GM18867 (cell line): Measurements from ENCODE around the gene ADAMTS12.

Source experiments
- ATAC-seq: cut with Tn5 transposase; IDR thresholded peaks from one replicate; pipeline ENCODE4 v1.9.1; 2021; ENCODE audit warnings: mild to moderate bottlenecking, moderate library complexity; ENCODE audit not compliant: unreplicated experiment

The ADAMTS12 gene

DNA sequence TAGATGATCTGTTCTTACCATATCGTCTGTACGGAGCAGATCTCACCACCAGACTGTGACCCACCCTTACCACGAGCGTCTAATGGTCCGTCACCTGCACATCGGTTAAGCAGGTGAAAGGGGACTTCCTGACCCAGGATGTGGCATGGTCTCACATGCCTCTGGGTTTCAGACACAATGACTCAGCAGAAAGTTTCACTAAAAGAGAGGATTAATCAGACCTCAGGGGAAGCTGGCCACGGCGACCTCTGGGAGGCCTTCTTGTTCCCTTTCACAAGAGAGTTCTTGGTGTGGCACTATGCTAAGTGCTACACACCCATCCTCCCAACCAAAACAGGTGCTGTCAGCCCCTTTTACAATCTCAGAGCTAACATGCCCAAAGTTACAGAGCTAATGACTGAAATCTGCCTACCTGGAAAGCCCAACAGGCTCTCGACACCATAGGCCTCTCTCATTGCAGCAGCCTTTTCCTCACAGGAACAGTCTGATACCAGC, 41.6 kb downstream of the ADAMTS12 start:
- peak; percentile 94 for ATAC-seq

DNA sequence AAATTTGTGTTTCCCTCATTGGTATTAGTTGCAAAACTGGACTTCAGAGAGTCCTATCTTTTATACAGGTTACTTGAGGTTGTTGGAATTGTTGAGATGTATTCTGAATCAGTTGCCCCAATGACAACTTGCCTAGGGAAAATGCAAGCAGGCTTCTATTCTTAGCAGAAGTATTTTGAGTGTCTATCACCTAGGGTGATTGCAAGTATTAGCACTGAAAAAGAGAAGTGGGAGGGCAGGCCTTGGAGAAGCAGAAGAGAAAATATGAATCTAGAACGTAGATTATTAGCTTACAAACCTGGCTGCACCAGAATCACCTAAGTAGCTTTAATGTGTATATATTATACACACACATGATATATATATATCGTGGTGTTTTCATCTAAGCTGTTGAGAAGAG, 43.2 kb downstream of the ADAMTS12 start:
- peak; percentile 42 for ATAC-seq

DNA sequence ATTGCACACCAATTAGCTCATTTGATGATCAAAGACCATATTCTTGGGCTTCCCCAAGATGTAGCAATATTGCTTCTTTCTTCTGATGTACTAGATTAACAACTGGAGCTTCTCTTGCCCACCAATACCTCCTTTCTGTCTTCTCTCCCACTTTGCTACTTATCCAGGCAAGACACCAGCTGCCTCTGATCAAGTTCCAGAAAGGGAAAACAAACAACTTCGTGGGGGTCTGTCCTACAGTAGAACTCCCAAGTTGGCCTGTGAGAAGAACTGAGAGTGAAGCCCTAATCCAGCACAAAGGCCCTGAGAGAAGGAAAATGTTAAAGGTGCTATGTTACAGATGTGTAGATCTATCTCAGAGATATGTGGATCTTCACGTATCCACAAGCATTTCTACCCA, 44.9 kb downstream of the ADAMTS12 start:
- no peak for ATAC-seq

DNA sequence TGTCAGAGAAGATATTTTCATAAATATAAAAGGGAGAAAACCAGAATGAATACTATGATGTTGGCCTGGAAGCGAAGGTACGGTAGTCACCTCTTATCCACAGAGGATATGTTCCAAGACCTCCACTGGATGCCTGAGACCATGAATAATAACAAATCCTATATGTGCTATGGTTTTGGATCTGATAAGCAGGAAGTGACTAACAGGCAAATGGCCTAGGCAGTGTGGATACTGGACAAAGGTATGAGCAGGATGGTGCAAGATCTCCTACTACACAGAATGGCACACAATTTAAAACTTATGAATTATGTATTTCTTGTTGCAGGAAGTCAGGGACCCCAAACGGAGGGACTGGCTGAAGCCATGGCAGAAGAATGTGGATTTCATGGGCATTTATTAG, 48.2 kb downstream of the ADAMTS12 start:
- no peak for ATAC-seq

DNA sequence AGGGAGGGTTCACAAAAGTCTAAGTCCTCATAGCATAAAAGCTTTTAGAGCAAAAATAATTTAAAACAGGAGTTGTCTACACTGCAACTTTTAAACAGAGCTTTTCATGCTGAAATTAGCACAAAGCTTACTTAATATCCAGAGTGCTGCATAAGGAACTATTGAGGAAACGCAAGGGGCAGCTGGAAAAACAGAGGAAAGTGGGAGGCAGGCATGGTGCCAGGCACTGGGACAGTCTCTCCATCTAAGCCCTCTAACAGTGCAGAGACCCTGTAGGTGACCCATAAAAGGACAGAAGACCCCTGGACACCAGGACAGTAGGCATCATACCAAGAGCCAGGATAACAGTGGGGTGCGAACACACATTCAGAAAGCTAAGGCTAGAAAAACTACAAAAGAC, 49.3 kb downstream of the ADAMTS12 start:
- no peak for ATAC-seq

DNA sequence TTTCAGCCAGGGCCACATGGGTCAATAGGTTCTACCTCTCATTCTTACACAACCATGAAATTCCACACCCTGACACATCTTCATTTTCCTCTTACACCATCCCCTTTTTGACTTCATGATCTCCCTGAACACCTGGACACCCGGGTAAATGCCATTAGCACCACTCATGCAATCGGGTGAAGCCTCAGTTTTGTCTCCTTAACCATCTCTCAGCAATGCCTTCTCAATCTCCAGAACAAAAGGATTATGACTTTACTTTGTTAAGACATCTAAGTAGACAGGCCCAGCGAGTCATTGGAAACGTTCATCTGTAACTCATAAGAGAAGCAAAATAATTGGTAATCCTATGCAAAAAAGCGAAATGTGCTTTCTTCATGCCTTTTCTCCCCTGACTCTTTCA, 49.9 kb downstream of the ADAMTS12 start:
- ATAC-seq, result no peak

DNA sequence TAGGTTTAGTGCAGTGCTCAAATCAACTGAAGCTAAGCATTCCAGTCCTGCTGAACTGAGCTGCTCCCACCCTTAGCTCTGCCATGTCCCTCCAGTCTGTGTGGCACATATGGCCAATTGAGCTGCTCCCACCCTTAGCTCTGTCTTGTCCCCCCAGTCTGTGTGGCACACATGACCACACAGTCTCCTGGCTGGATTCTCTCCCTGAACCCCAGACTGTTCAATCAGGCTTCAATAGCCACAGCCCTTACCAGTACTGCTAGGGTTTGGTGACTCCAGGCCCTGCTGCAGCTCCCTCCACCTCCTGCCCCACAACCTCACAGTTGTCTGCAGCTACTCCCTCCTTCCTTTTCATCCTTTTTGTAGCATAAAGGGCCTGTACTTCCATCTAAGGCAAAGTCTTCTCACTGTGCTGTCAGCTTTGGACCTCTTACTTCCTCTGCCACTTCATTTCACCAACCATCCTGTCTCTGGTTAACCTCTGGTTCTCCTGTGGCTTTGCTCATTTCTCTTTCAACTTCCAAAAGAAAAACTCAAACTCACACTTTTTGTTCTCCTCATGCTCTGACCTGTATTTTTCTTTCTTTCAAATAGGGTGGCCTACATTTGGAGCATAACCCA, 50.8 kb downstream of the ADAMTS12 start:
- peak; percentile 77 for ATAC-seq

DNA sequence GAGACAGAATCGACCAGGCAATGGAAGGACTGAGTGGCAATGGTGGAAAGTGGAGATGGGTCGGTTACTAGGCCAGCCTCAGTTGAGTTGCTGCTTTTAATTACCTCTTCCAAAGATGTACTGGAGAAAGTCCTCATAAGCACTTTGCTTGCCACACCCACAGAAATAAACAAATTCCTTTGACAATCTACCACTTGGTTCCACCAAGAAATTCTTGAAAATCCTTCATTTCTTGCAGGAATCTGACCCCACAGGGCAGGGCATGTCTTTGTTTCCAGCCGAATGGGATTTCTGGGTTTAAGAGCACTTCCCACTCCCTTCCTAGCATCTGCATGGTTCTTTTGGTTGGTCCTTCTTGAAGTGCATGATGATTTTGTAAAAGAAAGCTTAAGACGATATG, 54.5 kb downstream of the ADAMTS12 start:
- no peak for ATAC-seq

DNA sequence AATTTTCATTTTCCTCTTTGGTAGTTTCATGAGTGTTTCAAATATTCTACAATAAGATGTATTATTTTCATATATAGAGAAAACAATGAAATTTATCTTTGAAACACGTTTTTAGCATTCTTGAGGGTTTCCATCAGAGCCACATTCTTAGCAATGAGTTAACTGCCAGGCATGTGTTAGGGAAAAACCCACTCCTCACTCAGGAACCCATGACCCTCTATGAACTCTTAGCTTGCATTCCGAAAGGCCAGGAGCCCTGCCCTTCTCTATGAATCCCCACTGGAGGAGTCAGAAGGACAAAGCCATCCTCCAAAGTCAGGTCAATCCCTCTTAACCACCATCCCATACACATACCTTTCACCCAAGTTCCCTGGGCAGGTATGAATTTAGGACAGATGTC, 57.5 kb downstream of the ADAMTS12 start:
- no peak for ATAC-seq

DNA sequence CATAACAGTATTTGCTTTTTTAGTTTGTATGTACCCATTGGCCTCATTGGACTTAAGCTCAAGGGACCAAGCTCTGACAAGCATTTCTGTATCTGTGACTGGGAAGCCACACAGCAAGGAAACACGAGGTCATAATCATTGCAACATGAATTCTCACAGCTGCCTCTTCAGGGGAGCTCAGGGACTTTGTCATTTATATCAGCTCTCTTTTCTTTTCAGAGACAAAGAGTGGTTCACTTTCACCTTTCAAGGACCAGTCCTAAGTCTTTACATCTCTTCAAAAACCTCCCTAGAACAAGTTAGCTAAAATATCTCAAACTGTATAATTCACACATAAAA, 58.6 kb downstream of the ADAMTS12 start:
- no peak for ATAC-seq

DNA sequence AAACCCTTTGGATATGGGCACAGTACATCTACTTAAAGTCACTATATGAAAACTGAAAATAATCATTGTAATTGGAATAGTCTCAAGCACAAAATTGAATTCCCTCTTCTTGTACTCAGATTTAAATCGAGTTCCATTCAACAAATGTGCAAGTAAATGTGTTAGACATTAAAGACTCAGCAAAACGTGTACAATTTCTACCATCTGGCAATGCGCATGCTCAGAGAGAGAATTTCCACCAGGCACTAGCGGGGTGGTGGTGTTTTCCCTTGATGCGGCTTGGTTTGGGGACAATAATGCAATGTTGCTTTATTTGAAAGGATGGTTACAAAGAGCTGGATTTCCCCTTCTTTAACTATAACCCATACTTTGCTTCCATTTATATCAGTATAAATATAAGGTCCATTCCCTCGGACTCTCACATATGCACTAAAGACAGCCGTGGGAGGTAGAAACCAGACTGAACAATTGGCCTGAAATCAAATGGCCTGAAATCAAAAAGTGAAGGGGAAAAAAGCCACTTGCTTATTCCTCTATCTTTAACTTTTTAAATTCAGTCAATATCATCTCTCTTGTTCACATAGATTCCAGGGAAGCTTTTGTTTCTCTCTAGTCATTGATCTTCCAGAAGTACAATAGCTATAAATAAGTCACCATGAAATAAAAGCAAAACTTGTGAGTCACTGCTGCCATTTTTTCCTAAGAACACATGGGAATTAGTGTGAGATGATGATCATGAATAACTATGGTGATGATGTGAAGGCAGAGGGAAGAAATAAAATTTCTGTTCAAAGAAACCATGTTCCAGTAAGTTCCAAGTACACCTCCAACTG, 59.2 kb downstream of the ADAMTS12 start:
- ATAC-seq, result no peak

DNA sequence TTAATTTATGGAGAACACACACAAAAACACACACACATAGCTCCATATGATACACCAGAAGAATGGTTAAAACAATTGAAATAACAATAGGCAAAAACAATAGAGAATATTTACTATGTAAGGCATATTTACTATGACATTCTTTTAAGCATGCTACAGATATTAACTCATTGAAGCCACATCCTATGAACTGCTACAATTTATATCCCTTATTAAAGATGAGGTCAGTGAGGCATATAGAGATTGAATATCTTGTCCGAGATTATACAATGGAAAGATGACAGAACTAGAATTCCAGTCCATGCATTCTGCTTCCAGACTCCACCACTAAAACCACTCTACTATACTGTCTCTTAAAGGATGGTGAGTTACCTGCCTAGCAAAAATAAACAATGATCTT, 60.7 kb downstream of the ADAMTS12 start:
- no peak for ATAC-seq

DNA sequence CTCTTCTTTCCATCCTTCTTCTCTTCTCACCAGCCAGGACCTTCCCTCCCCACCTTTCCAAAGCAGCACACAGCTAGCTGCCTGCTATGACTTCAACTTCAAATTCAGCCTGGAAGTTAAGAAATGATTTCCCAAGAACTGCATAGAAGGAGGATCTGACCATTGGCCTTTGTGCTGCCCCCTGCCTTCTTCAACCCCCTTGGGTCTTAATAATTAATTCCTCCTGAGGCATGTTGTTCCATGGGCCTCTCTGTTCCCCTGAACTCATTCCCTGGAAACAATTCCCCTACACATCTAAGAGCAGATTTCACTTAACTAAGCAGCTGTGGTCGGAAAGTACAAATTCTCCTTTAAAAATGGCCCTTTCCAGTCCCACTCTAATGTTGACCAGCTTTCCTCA, 62.4 kb downstream of the ADAMTS12 start:
- no peak for ATAC-seq

DNA sequence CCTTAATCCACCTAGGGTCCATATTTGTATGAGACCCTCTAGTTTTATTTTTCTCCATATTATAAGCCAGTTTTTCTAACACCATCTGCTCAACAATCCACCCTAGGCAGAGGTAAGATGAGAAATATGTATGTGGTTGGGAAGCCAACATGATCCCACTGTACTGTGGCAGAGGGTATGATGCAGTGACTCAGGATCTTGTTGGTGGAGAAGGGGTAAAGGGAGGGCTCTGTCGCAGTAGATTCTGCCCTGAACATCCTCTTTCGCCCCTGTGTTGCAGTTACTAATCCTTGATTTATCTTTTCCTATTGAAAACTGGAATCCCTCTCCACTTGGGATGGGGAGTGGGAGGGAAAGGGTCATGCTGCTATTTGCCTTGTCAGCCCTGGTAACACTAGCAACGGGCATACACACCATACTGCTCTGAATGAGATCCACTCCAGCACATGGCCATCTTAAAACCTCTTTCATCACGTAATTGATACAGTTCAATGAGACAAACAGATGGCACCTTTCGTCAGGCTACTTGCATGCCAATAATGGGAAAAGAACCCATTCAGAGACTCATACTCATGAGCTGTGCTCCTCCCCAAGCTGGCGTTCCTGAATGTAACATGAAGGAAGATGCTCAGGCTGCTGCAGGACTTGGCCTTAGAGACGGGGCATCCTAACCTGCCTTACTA, 63.0 kb downstream of the ADAMTS12 start:
- no peak for ATAC-seq

DNA sequence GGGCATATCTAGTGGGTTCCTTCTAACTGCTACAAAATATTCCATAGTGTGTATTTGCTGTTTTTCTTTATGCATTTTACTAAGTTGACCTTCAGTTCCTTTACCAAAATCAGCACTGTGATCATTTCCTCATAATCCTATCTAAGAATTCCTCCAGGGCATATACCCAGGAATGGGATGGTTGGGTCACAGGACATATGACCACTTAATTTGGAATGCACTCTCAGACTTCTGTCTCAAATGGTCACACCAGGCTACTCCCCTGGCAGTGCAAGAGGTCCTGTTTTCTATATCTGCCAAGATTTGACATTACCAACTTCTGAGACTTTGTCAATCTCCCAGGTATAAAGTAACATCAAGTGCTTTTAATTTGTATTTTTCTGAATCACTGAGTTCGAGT, 63.9 kb downstream of the ADAMTS12 start:
- no peak for ATAC-seq

DNA sequence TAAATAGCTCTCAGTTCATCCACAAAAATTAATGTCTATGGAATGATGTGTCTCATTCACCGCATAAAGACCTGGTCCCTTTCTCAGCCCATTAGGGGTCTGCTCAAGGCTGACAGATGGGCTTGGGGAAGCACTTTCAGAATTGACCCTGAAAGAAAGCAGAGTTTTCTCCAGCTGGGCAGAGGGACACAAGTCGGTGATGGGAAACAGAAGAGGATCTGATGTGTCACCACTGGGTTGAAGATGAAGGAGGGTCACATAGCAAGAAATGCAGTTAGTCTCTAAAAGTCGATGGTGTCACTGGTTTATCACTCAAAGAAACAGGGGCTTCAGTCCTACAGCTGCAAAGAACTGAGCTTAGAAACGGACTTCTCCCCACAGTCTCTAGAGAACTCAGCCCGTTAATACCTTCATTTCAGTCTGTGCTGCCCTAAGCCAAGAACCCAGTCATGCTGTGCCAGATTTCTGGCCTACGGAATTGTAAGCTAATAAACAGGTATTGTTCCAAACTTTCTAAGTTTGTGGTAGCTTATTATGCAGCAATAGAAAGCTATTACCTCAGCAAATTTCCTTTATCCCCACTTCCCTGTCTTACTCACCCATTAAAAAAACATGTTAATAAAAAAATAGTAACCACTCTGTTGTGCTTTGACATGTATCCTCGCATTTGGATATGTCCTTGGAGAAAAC, 64.6 kb downstream of the ADAMTS12 start:
- no peak for ATAC-seq

DNA sequence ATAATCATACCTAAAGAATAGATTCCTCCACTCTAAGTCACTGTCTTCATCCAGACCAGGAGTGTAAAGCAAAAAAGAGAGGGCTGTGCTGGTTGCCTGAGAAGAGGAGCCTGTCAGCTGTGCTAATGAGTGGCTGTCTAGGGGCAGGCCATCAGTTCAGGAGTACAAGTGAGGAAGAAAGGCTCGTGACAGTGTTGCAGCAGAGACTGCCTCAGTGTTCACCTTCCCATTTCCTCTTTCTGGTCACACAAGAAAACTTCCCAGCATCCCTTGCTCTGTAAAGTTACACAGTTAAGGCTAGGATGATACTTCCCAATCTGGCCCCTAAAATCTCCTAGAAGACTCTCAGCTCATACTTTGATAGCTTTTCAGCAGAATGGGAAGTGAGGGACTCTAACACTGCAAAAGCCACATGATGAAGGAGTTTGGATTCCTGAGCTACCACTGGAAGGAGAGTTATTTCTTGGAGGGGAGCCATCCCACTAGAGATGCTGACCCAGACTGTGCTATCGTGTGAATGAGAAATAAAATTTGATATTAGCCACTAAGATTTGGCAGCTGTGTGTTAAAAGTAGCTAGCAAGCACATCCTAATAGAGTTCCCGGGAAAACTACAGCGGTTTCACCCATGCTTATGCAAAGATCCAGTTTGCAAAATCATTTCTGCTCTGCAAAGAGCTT, 67.1 kb downstream of the ADAMTS12 start:
- peak; percentile 64 for ATAC-seq

DNA sequence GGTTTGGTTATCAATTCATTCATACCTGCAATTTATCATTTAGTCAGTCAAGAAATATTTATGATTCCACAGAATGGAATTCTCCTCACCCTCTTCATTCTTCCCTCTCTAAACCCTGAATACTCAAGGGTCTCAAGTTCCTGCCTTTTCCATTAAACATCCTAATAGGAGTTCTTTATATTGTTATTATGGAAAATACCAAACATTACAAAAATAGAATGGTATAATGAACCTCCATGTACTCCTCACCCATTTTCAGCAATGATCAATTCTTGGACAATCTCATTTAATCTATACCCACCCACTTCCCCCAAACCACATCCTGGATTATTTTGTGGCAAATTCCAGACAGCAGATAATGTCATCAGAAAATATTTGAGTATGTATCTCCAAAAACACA, 74.5 kb downstream of the ADAMTS12 start:
- no peak for ATAC-seq

DNA sequence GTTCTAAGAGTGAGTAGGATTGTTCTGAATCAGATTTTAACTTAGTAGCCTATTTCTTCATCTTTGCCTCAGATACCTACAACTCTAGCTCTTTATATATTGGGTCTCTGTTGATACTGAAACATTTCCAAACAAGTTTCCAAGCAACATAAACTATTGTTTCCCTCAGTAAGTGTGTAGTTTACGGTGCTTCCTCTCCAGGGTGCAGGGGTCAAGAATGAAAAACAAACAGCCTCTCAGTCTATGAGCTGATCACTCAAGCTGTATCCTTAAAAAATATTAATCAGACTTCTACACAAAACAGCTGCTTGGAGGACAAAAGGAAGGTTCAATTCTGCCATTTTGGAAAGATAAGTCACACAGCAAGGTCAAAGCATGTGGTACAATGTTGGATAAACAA, 75.0 kb downstream of the ADAMTS12 start:
- no peak for ATAC-seq

DNA sequence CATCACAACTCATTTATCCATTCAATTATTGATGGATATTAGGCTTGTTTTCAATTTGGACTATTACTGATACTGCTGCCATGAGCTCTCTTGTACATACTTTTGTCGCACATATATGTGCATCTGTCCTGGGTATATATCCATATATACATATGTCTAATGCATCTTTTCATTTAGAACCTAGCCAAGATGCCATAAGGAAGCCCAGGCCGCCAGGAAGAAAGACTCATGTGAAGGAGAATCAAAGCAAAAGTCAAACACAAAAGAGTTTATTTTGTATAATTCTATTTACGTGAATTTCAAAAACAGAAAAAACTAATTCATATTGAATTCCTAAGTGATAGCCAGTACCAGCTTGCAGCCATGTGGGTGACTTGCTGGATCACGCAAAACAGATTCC, 79.0 kb downstream of the ADAMTS12 start:
- ATAC-seq, result no peak
